HepG2 (cell line): Measurements from ENCODE around the gene SLC25A48. TPM values are rescaled to one million over a fixed set of nuclear protein-coding genes. Genes with fewer than 3 reads are reported as not detected.

Experiments
- ATAC-seq: fragments of 200-7000 bp; cut with Tn5 transposase; 3 replicates; pipeline ENCODE4 v1.9.1; 2020; ENCODE audit warnings: mild to moderate bottlenecking, moderate library complexity
- BruUV-seq: library from RNA; stranded (reverse); fragments of 400-500 nt; replicated peaks from 2 replicates; lab custom pipeline; 2021; lab: Mats Ljungman, UMichigan
- CTCF ChIA-PET: fragments of 300-600 bp; formaldehyde crosslinking; extraction: SDS; loops from one replicate; lab custom pipeline; 2021; ENCODE audit warnings: low total read pairs, inconsistent platforms, low intra/inter-chr PET ratio; lab: Yijun Ruan, JAX
- POLR2A ChIA-PET: fragments of 350-600 bp; sonication (Branson Sonifier 250); formaldehyde crosslinking; loops from one replicate; lab custom pipeline; 2020; ENCODE audit warnings: antibody characterized with exemption, inconsistent platforms; lab: Yijun Ruan, JAX
- DNase-seq: peaks from one replicate; pipeline ENCODE4 v3.0.0-alpha.2; 2015; ENCODE audit warnings: low spot score
- FAIRE-seq: peaks from 3 replicates; lab custom pipeline; 2011; peaks lifted over from hg19 to GRCh38; lab: Jason Lieb, UNC
- H2AFZ ChIP-seq: one replicate; pipeline ENCODE4 v1.6.1; 2011; ENCODE audit warnings: low read length, inconsistent platforms
- H3K27ac ChIP-seq: fragments of 300-600 bp; 3 replicates; pipeline ENCODE4 v1.8.0; 2011; ENCODE audit warnings: mixed run types, mild to moderate bottlenecking, mixed read lengths, low read length, inconsistent platforms; ENCODE audit not compliant: insufficient read depth; ENCODE audit errors: extremely low read length
- H3K27me3 ChIP-seq, 2 experiments: fragments of 200-600 bp in 1 of 2; 2 replicates in 1 of 2; 3 replicates in 1 of 2; pipeline versions ENCODE4 v1.6.0 to v1.8.0; 2011; ENCODE audit warnings: low read length in 2 of 2, mild to moderate bottlenecking in 2 of 2, moderate library complexity in 2 of 2, inconsistent platforms in 1 of 2; ENCODE audit not compliant: insufficient read depth in 2 of 2, control insufficient read depth in 1 of 2
- H3K36me3 ChIP-seq, 2 experiments: fragments of 200-600 bp in 1 of 2; replicated peaks in 1 of 2; 2 replicates in 1 of 2; 3 replicates in 1 of 2; pipeline versions ENCODE4 v1.5.1 to v1.8.0; 2011; ENCODE audit warnings: low read length in 2 of 2, inconsistent platforms in 1 of 2; ENCODE audit not compliant: insufficient read depth in 2 of 2, control insufficient read depth in 1 of 2
- H3K4me1 ChIP-seq: 2 replicates; pipeline ENCODE4 v1.5.1; 2012; ENCODE audit warnings: low read length, inconsistent platforms; ENCODE audit not compliant: insufficient read depth
- H3K4me2 ChIP-seq: 2 replicates; pipeline ENCODE4 v1.6.0; 2011; ENCODE audit warnings: low read depth, low read length, inconsistent platforms
- H3K4me3 ChIP-seq, 3 experiments: fragments of 200-600 bp in 1 of 3; sonication (generic), shearing (Covaris generic) in 1 of 3; replicated peaks in 1 of 3; 2 replicates each; pipeline ENCODE4 v1.5.1; 2011 to 2016; ENCODE audit warnings: low read length in 3 of 3, inconsistent platforms in 2 of 3, low read depth in 2 of 3, mild to moderate bottlenecking in 2 of 3, control low read depth in 1 of 3, mixed read lengths in 1 of 3; ENCODE audit not compliant: insufficient read depth in 1 of 3
- H3K79me2 ChIP-seq: one replicate; pipeline ENCODE4 v1.6.1; 2011; ENCODE audit warnings: low read length, inconsistent platforms; ENCODE audit not compliant: insufficient read depth
- H3K9ac ChIP-seq: 2 replicates; pipeline ENCODE4 v1.6.0; 2011; ENCODE audit warnings: mild to moderate bottlenecking, low read depth, low read length, inconsistent platforms; ENCODE audit not compliant: insufficient read depth
- H3K9me3 ChIP-seq: 2 replicates; pipeline ENCODE4 v1.5.1; 2012; ENCODE audit warnings: mild to moderate bottlenecking, low read length
- H4K20me1 ChIP-seq: 2 replicates; pipeline ENCODE4 v1.6.0; 2011; ENCODE audit warnings: inconsistent platforms, mild to moderate bottlenecking, low read length, moderate library complexity; ENCODE audit not compliant: insufficient read depth
- CHD2 ChIP-seq: IDR thresholded peaks from 2 replicates; pipeline ENCODE4 v1.6.1; 2011; ENCODE audit warnings: low read depth, low read length, improper control_type of control experiment
- CTCF ChIP-seq: sonication (generic); formaldehyde crosslinking; IDR thresholded peaks from 2 replicates; pipeline ENCODE4 v1.5.0; 2020; ENCODE audit warnings: mild to moderate bottlenecking, missing genetic modification reagents, moderate library complexity
- DNMT3B ChIP-seq: conservative IDR thresholded peaks from 2 replicates; pipeline ENCODE4 v1.6.1; 2016; ENCODE audit warnings: missing biosample characterization, control low read depth
- JUN ChIP-seq: sonication (generic); formaldehyde crosslinking; IDR thresholded peaks from 2 replicates; pipeline ENCODE4 v1.4.0; 2020; ENCODE audit warnings: mild to moderate bottlenecking, missing genetic modification reagents
- KLF16 ChIP-seq, 2 experiments: sonication (generic) in 1 of 2; formaldehyde crosslinking in 1 of 2; IDR thresholded peaks; 2 replicates each; pipeline versions ENCODE4 v1.6.1 to v1.8.0; 2016 to 2023; ENCODE audit warnings: missing genetic modification reagents in 2 of 2, missing compliant biosample characterization in 1 of 2
- NR2F1 ChIP-seq, 2 experiments: fragments of 450-650 bp in 1 of 2; formaldehyde crosslinking in 1 of 2; IDR thresholded peaks; 2 replicates each; pipeline versions ENCODE4 v1.5.0 to v1.6.1; 2016 to 2020; ENCODE audit warnings: mild to moderate bottlenecking in 1 of 2, missing compliant biosample characterization in 1 of 2, missing genetic modification reagents in 1 of 2, moderate library complexity in 1 of 2
- PBX2 ChIP-seq: IDR thresholded peaks from 2 replicates; pipeline ENCODE4 v1.6.1; 2016; ENCODE audit warnings: control low read depth
- SATB2 ChIP-seq: sonication (generic); formaldehyde crosslinking; IDR thresholded peaks from 2 replicates; pipeline ENCODE4 v1.5.0; 2020; ENCODE audit warnings: missing genetic modification reagents
- SRSF9 ChIP-seq: fragments of 200-400 bp; formaldehyde crosslinking; IDR thresholded peaks from 2 replicates; pipeline ENCODE4 v1.6.1; 2018; ENCODE audit warnings: borderline replicate concordance, mild to moderate bottlenecking, low read depth, low read length; ENCODE audit not compliant: insufficient read depth, poor library complexity, severe bottlenecking
- SRY ChIP-seq: sonication (generic); formaldehyde crosslinking; IDR thresholded peaks from 2 replicates; pipeline ENCODE4 v1.8.0; 2022; ENCODE audit warnings: mild to moderate bottlenecking, missing genetic modification reagents
- TOPORS ChIP-seq: sonication (generic); formaldehyde crosslinking; IDR thresholded peaks from 2 replicates; pipeline ENCODE4 v1.8.0; 2023; ENCODE audit warnings: mild to moderate bottlenecking, missing genetic modification reagents
- XBP1 ChIP-seq: sonication (generic); formaldehyde crosslinking; IDR thresholded peaks from 2 replicates; pipeline ENCODE4 v1.5.0; 2020; ENCODE audit warnings: missing genetic modification reagents
- ZBTB7A ChIP-seq: sonication (generic); formaldehyde crosslinking; IDR thresholded peaks from 2 replicates; pipeline ENCODE4 v1.8.0; 2022; ENCODE audit warnings: mild to moderate bottlenecking, missing genetic modification reagents
- ZFAT ChIP-seq: sonication (generic); formaldehyde crosslinking; conservative IDR thresholded peaks from 2 replicates; pipeline ENCODE4 v1.8.1; 2023; ENCODE audit warnings: missing genetic modification reagents, inconsistent platforms
- ZGPAT ChIP-seq: IDR thresholded peaks from 2 replicates; pipeline ENCODE4 v1.6.1; 2016; ENCODE audit warnings: mild to moderate bottlenecking
- ZNF30 ChIP-seq: sonication (generic); formaldehyde crosslinking; IDR thresholded peaks from 2 replicates; pipeline ENCODE4 v1.5.0; 2020; ENCODE audit warnings: mild to moderate bottlenecking, missing genetic modification reagents
- ZNF7 ChIP-seq: IDR thresholded peaks from 2 replicates; pipeline ENCODE4 v1.6.1; 2016; ENCODE audit warnings: missing biosample characterization, missing genetic modification reagents
- WGBS: methylation state at CpG from one replicate; pipeline ENCODE4 v1.1.6; 2017; ENCODE audit warnings: low lambda C conversion rate; 5-methylcytosine and 5-hydroxymethylcytosine counted together
- in situ Hi-C: cut with HindIII; loops from 2 replicates; pipeline ENCODE4 v1.10.0; 2017; ENCODE audit warnings: low pct_unique_long_range_greater_than_20kb; ENCODE audit not compliant: extremely low pct_ligation_motif_present
- intact Hi-C: fragments of 100-400 bp; cut with micrococcal nuclease; formaldehyde crosslinking; loops from one replicate; pipeline ENCODE4 v1.10.0; 2022; ENCODE audit not compliant: unreplicated experiment
- polyA plus RNA-seq, 8 experiments: library from polyadenylated mRNA; depleted of rRNA in 3 of 8; stranded (reverse) in 7 of 8; unstranded in 1 of 8; fragments of >200 nt; fragmentation: Illumina TruSeq in 4 of 8; extraction: Trizol in 4 of 8; gene quantifications; 2 replicates each; pipeline versions ENCODE4 v1.2.1 to v1.2.3, GENCODE V29; 2011 to 2016; ENCODE audit warnings: low read depth in 4 of 8, missing spikeins in 1 of 8, mixed read lengths in 1 of 8; ENCODE audit not compliant: insufficient read depth in 1 of 8
- total RNA-seq, 5 experiments: library from RNA; depleted of rRNA; stranded (reverse); fragments of >200 nt; fragmentation: Illumina TruSeq; extraction: Trizol; gene quantifications; 2 replicates each; pipeline ENCODE4 v1.2.3, GENCODE V29; 2016; ENCODE audit warnings: low read depth in 1 of 5

The SLC25A48 gene
- total and polyA plus RNA-seq, 2 of the 13 experiments (the other 11 are each of a cell fraction or from before 2014, with no cell fraction given), result 0.17 to 4.5 TPM

GRCh38 chr5:135916638-135917263 lies 82.3 kb downstream of the SLC25A48 start (continued):
- no peak for TF ChIP-seq ZNF30 (CRISPR knock-in tag)
- no peak for TF ChIP-seq SRSF9

GRCh38 chr5:135920199-135920598 lies 85.7 kb downstream of the SLC25A48 start:
- Histone ChIP-seq H3K4me1 (no peaks in the 10 kb centered on the region), H3K4me2 (no peak overlapping the region), H3K27me3 (peaks cover 2 to 25% of the 10 kb centered on the region in 2 experiments; a peak in 3 of 5 replicates), H4K20me1 (no peaks in the 10 kb centered on the region), H3K27ac (no peak overlapping the region)
- CTCF ChIA-PET, result no interaction called here
- BruUV-seq, result no TSS peak
- 14% methylated on average over 3 of the region's 3 CpGs for WGBS
- in situ Hi-C loops, result no loop called here
- no peak for TF ChIP-seq ZBTB7A
- TF ChIP-seq DNMT3B (CRISPR knock-in tag), result no peak
- TF ChIP-seq CHD2, result no peak
- TF ChIP-seq JUN (CRISPR knock-in tag), result no peak
- no peak for TF ChIP-seq CTCF
- no peak for TF ChIP-seq TOPORS (CRISPR knock-in tag)
- no peak for TF ChIP-seq NR2F1 (CRISPR knock-in tag; IDR thresholded peaks at IDR 0.05)
- no peak for TF ChIP-seq SATB2 (CRISPR knock-in tag)
- TF ChIP-seq KLF16 (CRISPR knock-in tag; IDR thresholded peaks at IDR 0.05), result no peak
- no peak for TF ChIP-seq PBX2 (CRISPR knock-in tag)
- no peak for TF ChIP-seq ZFAT (CRISPR knock-in tag)
- no peak for TF ChIP-seq ZGPAT (CRISPR knock-in tag)
- no peak for TF ChIP-seq XBP1 (CRISPR knock-in tag)
- no peak for TF ChIP-seq SRY (CRISPR knock-in tag)
- no peak for TF ChIP-seq ZNF7
- TF ChIP-seq, all 625 proteins: peak for 0
- Histone ChIP-seq H3K36me3 (no peaks in the 10 kb centered on the region), H2AFZ (no peak overlapping the region), H3K79me2 (no peaks in the 10 kb centered on the region), H3K9me3 (no peaks in the 10 kb centered on the region), H3K4me3 (no peak overlapping the region), H3K9ac (no peak overlapping the region)
- no peak for ATAC-seq
- no peak for FAIRE-seq
- POLR2A ChIA-PET, result no interaction called here
- no peak for DNase-seq
- intact Hi-C loops, result no loop called here
